A673 (cell line): Measurements from ENCODE around the gene CLEC2D. TPM values are rescaled to one million over a fixed set of nuclear protein-coding genes. Genes with fewer than 3 reads are reported as not detected.

ENCODE experiments used
- BruUV-seq: library from RNA; stranded (reverse); fragments of 400-500 nt; replicated peaks from 2 replicates; lab custom pipeline; 2021; lab: Mats Ljungman, UMichigan
- CTCF ChIA-PET: fragments of 300-600 bp; sonication (Branson Sonifier 250); formaldehyde crosslinking; loops from one replicate; lab custom pipeline; 2022; ENCODE audit warnings: antibody characterized with exemption; lab: Charles Lee
- POLR2A ChIA-PET: fragments of 300-600 bp; sonication (Branson Sonifier 250); formaldehyde crosslinking; loops from one replicate; lab custom pipeline; 2022; ENCODE audit warnings: antibody characterized with exemption; ENCODE audit not compliant: low non-redundant PET; lab: Charles Lee
- DNase-seq: peaks from one replicate; pipeline ENCODE4 v3.0.0-alpha.2; 2015; ENCODE audit warnings: low spot score
- H3K27ac ChIP-seq: fragments of 200-600 bp; sonication (generic); 2 replicates; pipeline ENCODE4 v1.5.1; 2016; ENCODE audit warnings: mixed run types, low read depth, mild to moderate bottlenecking, mixed read lengths, antibody characterized with exemption, low read length; ENCODE audit not compliant: poor library complexity, severe bottlenecking
- H3K27me3 ChIP-seq: fragments of 200-600 bp; sonication (generic); replicated peaks from 2 replicates; pipeline ENCODE4 v1.6.1; 2017; ENCODE audit warnings: mixed run types, low read depth, mild to moderate bottlenecking, mixed read lengths, antibody characterized with exemption, low read length; ENCODE audit not compliant: insufficient read depth, poor library complexity
- H3K36me3 ChIP-seq: fragments of 200-600 bp; sonication (generic); 2 replicates; pipeline ENCODE4 v1.6.1; 2016; ENCODE audit warnings: mixed run types, mild to moderate bottlenecking, mixed read lengths, antibody characterized with exemption, low read length; ENCODE audit not compliant: insufficient read depth, poor library complexity, severe bottlenecking
- H3K4me1 ChIP-seq: fragments of 200-600 bp; sonication (generic); 2 replicates; pipeline ENCODE4 v1.6.1; 2017; ENCODE audit warnings: mixed run types, mild to moderate bottlenecking, mixed read lengths, antibody characterized with exemption, low read length; ENCODE audit not compliant: insufficient read depth, poor library complexity, severe bottlenecking
- H3K4me3 ChIP-seq: fragments of 200-600 bp; sonication (generic); 2 replicates; pipeline ENCODE4 v1.5.1; 2016; ENCODE audit warnings: low read depth, mixed run types, mild to moderate bottlenecking, mixed read lengths, low read length; ENCODE audit not compliant: poor library complexity, severe bottlenecking
- H3K9me3 ChIP-seq: fragments of 200-600 bp; sonication (generic); 2 replicates; pipeline ENCODE4 v1.6.1; 2016; ENCODE audit warnings: mixed run types, low read depth, mild to moderate bottlenecking, mixed read lengths, antibody characterized with exemption, low read length; ENCODE audit not compliant: poor library complexity, severe bottlenecking
- CTCF ChIP-seq: fragments of 300-800, 200-600 bp; sonication (generic); conservative IDR thresholded peaks from 2 replicates; pipeline ENCODE4 v1.5.1; 2017; ENCODE audit warnings: low read depth, mild to moderate bottlenecking, antibody characterized with exemption, low read length, moderate library complexity, mixed read lengths
- EZH2 ChIP-seq: fragments of 200-600 bp; sonication (generic); IDR thresholded peaks from 2 replicates; pipeline ENCODE4 v1.6.1; 2017; ENCODE audit warnings: borderline replicate concordance, low read depth, mild to moderate bottlenecking, mixed read lengths, antibody characterized with exemption, low read length; ENCODE audit not compliant: poor library complexity, severe bottlenecking
- intact Hi-C: fragments of 100-400 bp; cut with micrococcal nuclease; formaldehyde crosslinking; loops from one replicate; pipeline ENCODE4 v1.10.0; 2022; ENCODE audit not compliant: unreplicated experiment
- total RNA-seq: library from RNA; stranded (reverse); gene quantifications from 2 replicates; pipeline ENCODE4 v1.2.3, GENCODE V29; 2021

The CLEC2D gene
- total RNA-seq, 1 experiment from 2014 or later: 1.6 TPM

GRCh38 chr12:9706086-9706685, 36.7 kb downstream of the CLEC2D start:
- Histone ChIP-seq H3K36me3 (no peaks in the 10 kb centered on the region), H3K9me3 (no peaks in the 10 kb centered on the region), H3K27ac (no peak overlapping the region), H3K27me3 (no peaks in the 10 kb centered on the region), H3K4me1 (no peaks in the 10 kb centered on the region), H3K4me3 (no peak overlapping the region)
- CTCF ChIA-PET: no interaction called here
- POLR2A ChIA-PET: no interaction called here
- no TSS peak for BruUV-seq
- DNase-seq: no peak
- TF ChIP-seq CTCF: no peak
- intact Hi-C loops: no loop called here

DNA sequence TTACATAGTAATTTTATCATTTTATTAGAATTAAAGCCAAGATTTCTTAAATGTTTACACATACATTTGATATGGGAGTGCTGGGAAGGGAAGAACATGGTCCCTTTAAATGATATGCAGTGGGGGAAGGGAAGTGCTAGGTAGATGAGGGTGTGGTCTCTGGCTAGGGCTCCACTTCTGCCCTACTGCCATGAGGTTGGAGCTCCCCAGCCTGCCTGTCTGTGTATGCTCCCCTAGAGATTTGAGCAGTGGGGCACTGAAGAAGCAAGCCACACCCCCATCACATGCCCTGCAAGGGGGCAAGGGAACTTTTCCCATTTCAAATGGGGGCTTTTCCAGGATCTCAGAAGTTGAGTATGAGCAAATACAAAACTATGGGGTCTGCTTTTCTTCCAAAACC, 37.8 kb downstream of the CLEC2D start:
- ChIA-PET POLR2A (no interaction called here), CTCF (no interaction called here)
- BruUV-seq: no TSS peak
- no peak overlapping the region for H3K27ac ChIP-seq
- intact Hi-C loops: no loop called here
- no peak for DNase-seq
- no peaks in the 10 kb centered on the region for H3K4me1 ChIP-seq
- H3K4me3 ChIP-seq: no peak overlapping the region
- TF ChIP-seq CTCF (no peak), EZH2 (no peak)
- no peaks in the 10 kb centered on the region for H3K9me3 ChIP-seq
- no peaks in the 10 kb centered on the region for H3K36me3 ChIP-seq
- no peaks in the 10 kb centered on the region for H3K27me3 ChIP-seq

GRCh38 chr12:9707864-9708808, 38.6 kb downstream of the CLEC2D start:
- BruUV-seq: no TSS peak
- Histone ChIP-seq H3K27ac (no peak overlapping the region), H3K27me3 (no peaks in the 10 kb centered on the region), H3K36me3 (no peaks in the 10 kb centered on the region), H3K9me3 (no peaks in the 10 kb centered on the region), H3K4me1 (no peaks in the 10 kb centered on the region), H3K4me3 (no peak overlapping the region)
- intact Hi-C loops: loop anchor here (1.0 kb wide), 2 partner anchors 74 to 377 kb away; no protein-coding TSS in a partner anchor
- ChIA-PET POLR2A (no interaction called here), CTCF (interaction anchor here (0.5 to 1.1 kb wide), 6 partner anchors 9 to 377 kb away, joined by 3 to 8 read pairs (median 4); no protein-coding TSS in a partner anchor)
- DNase-seq: peak; percentile 66
- no peak for TF ChIP-seq EZH2
- peak; percentile 88 for TF ChIP-seq CTCF
